Transverse colon (tissue), 4 donors: Measurements from ENCODE around the gene GABRB3. TPM values are rescaled to one million over a fixed set of nuclear protein-coding genes. Genes with fewer than 3 reads are reported as not detected.

Source experiments
- DNase-seq: peaks from one replicate; pipeline ENCODE4 v3.0.0-alpha.2; 2019
- H3K27ac ChIP-seq, 4 donors: fragments of 200-600 bp; sonication (generic); 2 replicates each; pipeline ENCODE4 v1.5.1; 2016 to 2018; ENCODE audit warnings: inconsistent platforms in 4 of 4
- H3K27me3 ChIP-seq: fragments of 200-600 bp; sonication (generic); 2 replicates; pipeline ENCODE4 v1.5.1; 2017; ENCODE audit warnings: inconsistent platforms
- H3K36me3 ChIP-seq, 4 donors: fragments of 200-600 bp; sonication (generic); 2 replicates each; pipeline ENCODE4 v1.5.1; 2017 to 2019; ENCODE audit warnings: inconsistent platforms in 4 of 4
- H3K4me1 ChIP-seq, 4 donors: fragments of 200-600 bp; sonication (generic); 2 replicates each; pipeline ENCODE4 v1.5.1; 2017 to 2020; ENCODE audit warnings: inconsistent platforms in 4 of 4
- H3K4me3 ChIP-seq, 4 donors: fragments of 200-600 bp; sonication (generic); 1 replicate in 1 of 4; 2 replicates in 3 of 4; pipeline versions ENCODE4 v1.5.1 to v1.6.1; 2017 to 2019; ENCODE audit warnings: inconsistent platforms in 4 of 4
- H3K9me3 ChIP-seq, 2 donors: fragments of 200-600 bp; sonication (generic); 2 replicates each; pipeline ENCODE4 v1.5.1; 2017 to 2019; ENCODE audit warnings: inconsistent platforms in 2 of 2
- EP300 ChIP-seq: sonication (generic); formaldehyde crosslinking; IDR thresholded peaks from one replicate; pipeline ENCODE4 v1.6.1; 2017; ENCODE audit warnings: antibody characterized with exemption, low read depth
- POLR2A ChIP-seq: fragments of 450-650 bp; IDR thresholded peaks from one replicate; pipeline ENCODE4 v1.6.1; 2016; ENCODE audit warnings: antibody characterized with exemption, mild to moderate bottlenecking, moderate library complexity
- POLR2AphosphoS5 ChIP-seq, 3 donors: sonication (generic); formaldehyde crosslinking; IDR thresholded peaks; one replicate each; pipeline ENCODE4 v1.6.1; 2016; ENCODE audit warnings: antibody characterized with exemption in 3 of 3
- WGBS, 2 donors: methylation state at CpG; one replicate each; pipeline ENCODE4 v1.1.5; 2018; ENCODE audit warnings: low coverage in 1 of 2; 5-methylcytosine and 5-hydroxymethylcytosine counted together
- in situ Hi-C, 4 donors: fragments of 200-750 bp; cut with MboI; loops; one replicate each; pipeline versions ENCODE4 v1.15.0 to v1.15.1; 2017; ENCODE audit warnings: low sequenced_read_pairs in 3 of 4, low pct_ligation_motif_present in 1 of 4, low pct_unique_long_range_greater_than_20kb in 1 of 4
- intact Hi-C: fragments of 100-400 bp; cut with DNase I; formaldehyde crosslinking; loops from one replicate; pipeline ENCODE4 v1.15.1; 2023; ENCODE audit warnings: low total_unique reads
- total RNA-seq, 4 donors: library from RNA; depleted of rRNA; stranded (reverse); fragments of >200 nt; gene quantifications; one replicate each; pipeline ENCODE4 v1.1.0, GENCODE V29; 2016
- TF ChIP-seq, protein P1 (sequence below), 5 experiments: fragments of 200-600 bp in 3 of 5; fragments of 450-650 bp in 2 of 5; sonication (generic) in 3 of 5; IDR thresholded peaks; 1 replicate in 2 of 5; 2 replicates in 3 of 5; pipeline ENCODE4 v1.5.1; 2016 to 2017; ENCODE audit warnings: antibody characterized with exemption in 5 of 5, inconsistent platforms in 3 of 5, mild to moderate bottlenecking in 2 of 5, moderate library complexity in 1 of 5

Gene GABRB3
- 1 to 10 TPM in 2 of 4 donors, under 1 TPM in 2; 0.20 to 3.8 (median 1.2) TPM for total RNA-seq

DNA sequence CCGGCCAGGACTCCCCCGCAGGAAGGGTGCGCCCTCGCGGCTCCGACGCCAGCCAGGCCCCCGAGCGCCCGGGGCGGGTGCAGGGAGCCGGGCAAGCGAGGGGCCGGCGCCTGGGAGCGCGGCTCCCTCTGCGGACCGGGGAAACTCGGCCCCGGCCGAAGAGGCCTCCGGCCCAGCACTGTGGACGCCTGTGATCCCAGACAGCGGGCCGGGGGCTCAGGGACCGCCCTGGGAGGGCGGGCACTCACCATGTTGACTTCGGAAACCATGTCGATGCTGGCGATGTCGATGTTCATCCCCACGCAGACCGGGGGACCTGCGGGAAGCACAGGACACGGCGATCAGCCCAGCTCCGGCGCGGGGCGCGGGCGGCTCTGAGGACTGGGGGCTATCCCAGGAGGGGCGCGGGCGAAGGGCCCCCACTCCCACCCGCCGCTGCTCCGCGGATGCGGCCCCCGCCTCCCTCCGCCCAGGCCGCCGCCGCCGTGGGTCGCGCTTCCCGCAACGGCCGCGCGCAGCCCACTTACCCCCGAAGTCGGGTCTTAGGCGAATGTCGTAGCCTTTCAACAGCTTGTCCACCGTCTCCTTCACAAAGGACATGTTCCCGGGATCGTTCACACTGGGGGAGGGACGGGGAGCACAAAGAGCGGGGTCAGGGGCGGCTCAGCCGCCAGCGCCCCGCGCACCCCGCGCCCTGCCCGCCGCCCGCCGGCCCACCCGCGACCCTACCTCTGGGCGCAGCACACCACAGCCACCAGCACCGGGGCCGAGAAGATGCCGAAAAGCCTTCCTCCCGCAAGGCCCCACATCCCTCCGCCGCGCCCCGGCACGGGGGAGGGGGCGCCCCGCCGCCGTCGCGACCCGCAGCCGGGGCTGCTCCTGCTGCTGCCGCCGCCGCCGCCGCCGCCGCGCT is at the start of gene GABRB3:
Gene GABRB3 (minus strand): TSS at position 913 of the 913 bp plus-strand sequence.
- in situ Hi-C loops (no loop called here), intact Hi-C loops (no loop called here)
- H3K9me3 ChIP-seq: no peaks in the 10 kb centered on the region
- TF ChIP-seq POLR2AphosphoS5 (IDR thresholded peaks at IDR 0.05) (no peak), POLR2A (no peak), EP300 (no peak)
- TF ChIP-seq, protein P1, sequence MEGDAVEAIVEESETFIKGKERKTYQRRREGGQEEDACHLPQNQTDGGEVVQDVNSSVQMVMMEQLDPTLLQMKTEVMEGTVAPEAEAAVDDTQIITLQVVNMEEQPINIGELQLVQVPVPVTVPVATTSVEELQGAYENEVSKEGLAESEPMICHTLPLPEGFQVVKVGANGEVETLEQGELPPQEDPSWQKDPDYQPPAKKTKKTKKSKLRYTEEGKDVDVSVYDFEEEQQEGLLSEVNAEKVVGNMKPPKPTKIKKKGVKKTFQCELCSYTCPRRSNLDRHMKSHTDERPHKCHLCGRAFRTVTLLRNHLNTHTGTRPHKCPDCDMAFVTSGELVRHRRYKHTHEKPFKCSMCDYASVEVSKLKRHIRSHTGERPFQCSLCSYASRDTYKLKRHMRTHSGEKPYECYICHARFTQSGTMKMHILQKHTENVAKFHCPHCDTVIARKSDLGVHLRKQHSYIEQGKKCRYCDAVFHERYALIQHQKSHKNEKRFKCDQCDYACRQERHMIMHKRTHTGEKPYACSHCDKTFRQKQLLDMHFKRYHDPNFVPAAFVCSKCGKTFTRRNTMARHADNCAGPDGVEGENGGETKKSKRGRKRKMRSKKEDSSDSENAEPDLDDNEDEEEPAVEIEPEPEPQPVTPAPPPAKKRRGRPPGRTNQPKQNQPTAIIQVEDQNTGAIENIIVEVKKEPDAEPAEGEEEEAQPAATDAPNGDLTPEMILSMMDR (IDR thresholded peaks at IDR 0.05): no peak
- no peak for DNase-seq
- WGBS, 2 donors: 52% methylated on average over 46 of the region's 112 CpGs; no CpG with 5 or more reads in 1 of the 2 donors
- H3K36me3 ChIP-seq: no peaks in the 10 kb centered on the region
- H3K27me3 ChIP-seq: peaks cover 62% of the 10 kb centered on the region
- H3K4me1 ChIP-seq: peaks cover 0 to 15% (median 2%) of the 10 kb centered on the region in 4 donors
- peak within 1 kb of the TSS in 3 of 4 donors; percentile 20 to 43 (median 35) for H3K4me3 ChIP-seq
- no peak within 1 kb of the TSS for H3K27ac ChIP-seq

DNA sequence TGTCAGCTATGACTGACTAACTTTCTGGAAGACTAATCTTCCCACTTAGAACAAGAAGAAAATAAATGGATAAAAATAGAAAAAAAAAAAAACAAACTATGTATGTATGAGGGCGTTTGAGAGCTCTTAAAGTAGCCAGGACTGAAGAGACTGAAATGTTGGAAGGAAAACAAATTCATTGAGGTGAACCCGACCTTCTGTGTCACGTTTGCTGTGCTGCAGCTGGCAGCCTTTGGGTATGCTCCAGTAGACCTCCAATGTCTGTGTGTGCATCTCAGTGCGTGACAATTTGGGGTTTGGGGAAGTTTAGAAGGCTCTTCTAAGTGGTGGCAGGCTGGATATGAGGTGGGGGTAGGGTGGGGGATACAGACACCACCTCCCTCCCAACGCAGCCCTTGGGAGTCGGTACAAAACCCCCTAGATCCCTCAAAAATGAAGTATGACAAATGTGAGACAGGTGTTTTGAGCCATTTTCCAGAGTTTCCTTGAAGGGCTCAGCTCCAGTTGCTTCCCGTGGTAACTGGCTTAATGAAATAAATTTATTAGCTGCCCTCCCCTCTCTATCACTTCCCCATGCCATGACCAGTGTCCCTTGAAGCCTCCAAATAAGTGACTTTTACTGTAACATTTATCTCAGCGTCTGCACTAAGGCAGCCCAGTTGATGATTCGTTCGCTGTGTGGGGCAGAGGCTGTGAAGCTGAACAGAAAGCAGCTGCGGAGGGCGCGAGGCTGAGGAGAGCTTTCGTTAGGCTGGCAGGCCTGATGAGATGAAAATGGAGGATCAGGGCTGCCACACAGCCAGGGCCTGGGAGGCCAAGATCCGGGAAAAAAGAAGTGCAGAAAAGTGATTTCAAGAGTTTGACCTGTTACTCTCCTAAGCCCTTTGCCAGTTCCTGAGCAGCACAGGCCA is 34.9 kb upstream of the GABRB3 start:
- in situ Hi-C loops: no loop called here
- DNase-seq: no peak
- peaks cover 0 to 8% of the 10 kb centered on the region in 2 donors for H3K9me3 ChIP-seq
- no peaks in the 10 kb centered on the region for H3K27me3 ChIP-seq
- intact Hi-C loops: no loop called here
- 61 to 70% methylated on average over 6 to 15 of the region's 15 CpGs for WGBS, 2 donors
- no peak overlapping the region for H3K27ac ChIP-seq
- no peaks in the 10 kb centered on the region for H3K4me1 ChIP-seq
- H3K36me3 ChIP-seq: no peaks in the 10 kb centered on the region
- no peak for TF ChIP-seq EP300
- no peak overlapping the region for H3K4me3 ChIP-seq

DNA sequence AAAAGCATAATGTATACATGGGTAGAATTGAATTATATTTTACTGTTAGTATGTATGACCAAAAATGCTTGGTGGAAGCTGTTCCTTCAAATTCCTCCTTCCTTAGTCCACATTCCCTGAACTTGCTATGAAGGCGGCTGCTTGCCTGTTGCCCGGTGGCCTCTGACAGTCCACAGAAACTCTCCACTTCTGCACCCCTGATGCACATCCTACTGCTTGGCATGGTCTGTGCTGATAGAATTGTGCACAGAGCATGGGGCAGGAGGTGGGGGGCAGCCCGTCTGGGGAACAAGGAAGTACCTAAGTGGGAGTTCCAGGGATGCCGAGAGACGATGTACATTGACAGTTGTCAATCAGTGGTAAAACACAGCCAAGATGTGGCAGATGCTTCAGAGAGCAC is 33.7 kb upstream of the GABRB3 start:
- 87% methylated on average over 5 of the region's 5 CpGs; no CpG with 5 or more reads in 1 of the 2 donors for WGBS, 2 donors
- Histone ChIP-seq H3K4me3 (no peak overlapping the region), H3K4me1 (no peaks in the 10 kb centered on the region), H3K27me3 (no peaks in the 10 kb centered on the region), H3K27ac (no peak overlapping the region), H3K36me3 (no peaks in the 10 kb centered on the region), H3K9me3 (peaks cover 0 to 5% of the 10 kb centered on the region in 2 donors)
- no peak for TF ChIP-seq POLR2AphosphoS5 (IDR thresholded peaks at IDR 0.05)
- no peak for TF ChIP-seq EP300
- TF ChIP-seq, protein P1 (IDR thresholded peaks at IDR 0.05): no peak
- no peak for TF ChIP-seq POLR2A
- DNase-seq: no peak
- in situ Hi-C loops: no loop called here
- intact Hi-C loops: no loop called here

DNA sequence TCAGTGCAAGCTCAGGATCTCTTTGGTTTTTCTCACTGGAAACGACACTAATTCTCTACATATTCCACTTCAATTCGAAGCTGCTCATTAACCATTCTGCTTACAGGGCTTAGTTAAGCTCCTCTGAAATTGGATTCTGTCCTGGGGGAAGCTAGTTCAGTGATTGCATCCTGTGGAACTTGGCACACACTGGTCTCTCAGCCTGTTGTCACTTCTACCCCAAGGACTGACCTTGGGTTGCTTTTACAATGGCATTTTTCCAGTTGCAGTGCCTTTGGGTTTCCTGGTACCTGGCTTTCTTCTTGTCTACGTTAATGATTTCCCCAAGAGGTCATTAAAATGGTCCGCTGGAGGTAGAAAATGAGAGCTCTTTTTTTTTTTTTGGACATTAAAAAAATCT is 33.3 kb upstream of the GABRB3 start:
- in situ Hi-C loops (no loop called here), intact Hi-C loops (no loop called here)
- H3K9me3 ChIP-seq: peaks cover 0 to 3% of the 10 kb centered on the region in 2 donors
- H3K27me3 ChIP-seq: no peaks in the 10 kb centered on the region
- TF ChIP-seq POLR2AphosphoS5 (IDR thresholded peaks at IDR 0.05): no peak
- no peak for TF ChIP-seq POLR2A
- TF ChIP-seq, protein P1 (IDR thresholded peaks at IDR 0.05): no peak
- TF ChIP-seq EP300: no peak
- WGBS, 2 donors: 30 to 40% methylated on average over 4 of the region's 4 CpGs
- no peaks in the 10 kb centered on the region for H3K4me1 ChIP-seq
- no peak overlapping the region for H3K4me3 ChIP-seq
- no peak for DNase-seq
- no peak overlapping the region for H3K27ac ChIP-seq
- no peaks in the 10 kb centered on the region for H3K36me3 ChIP-seq
